Adipocyte (in vitro differentiated cells): ENCODE results near the gene MSANTD7.
"Not testable (repeated sequence)": the region's sequence is repeated elsewhere in the genome, so short reads cannot be mapped to it uniquely, and the experiment has no call there.

Source experiments
- DNase-seq: peaks from one replicate; pipeline ENCODE4 v3.0.0-alpha.2; 2015; ENCODE audit warnings: low read depth
- H3K27me3 ChIP-seq: replicated peaks from 2 replicates; pipeline ENCODE4 v1.7.0; 2013; ENCODE audit warnings: mild to moderate bottlenecking, low read length, moderate library complexity; ENCODE audit not compliant: control insufficient read depth, insufficient read depth
- H3K36me3 ChIP-seq: 2 replicates; pipeline ENCODE4 v1.7.0; 2013; ENCODE audit warnings: low read length, mild to moderate bottlenecking, moderate library complexity; ENCODE audit not compliant: control insufficient read depth, insufficient read depth, severe bottlenecking
- H3K4me1 ChIP-seq: 2 replicates; pipeline ENCODE4 v1.7.0; 2013; ENCODE audit warnings: mild to moderate bottlenecking, low read length, moderate library complexity; ENCODE audit not compliant: control insufficient read depth, insufficient read depth
- H3K4me3 ChIP-seq: 2 replicates; pipeline ENCODE4 v1.7.0; 2013; ENCODE audit warnings: mild to moderate bottlenecking, low read length, moderate library complexity
- H3K9ac ChIP-seq: 2 replicates; pipeline ENCODE4 v1.7.0; 2013; ENCODE audit warnings: mild to moderate bottlenecking, low read length, moderate library complexity
- H3K9me3 ChIP-seq: 2 replicates; pipeline ENCODE4 v1.7.0; 2013; ENCODE audit warnings: mild to moderate bottlenecking, low read length, moderate library complexity; ENCODE audit not compliant: control insufficient read depth

The MSANTD7 gene

GRCh38 chr10:14837757-14838581 is at the start of gene MSANTD7, which contains the start of the genes CDNF and HSPA14:
Gene MSANTD7 (plus strand): TSS chr10:14838306. CDS start chr10:14842285, 3,979 bp downstream.
Gene CDNF (minus strand): TSS chr10:14838037. CDS start chr10:14837946, 91 bp downstream.
Gene HSPA14 (plus strand): TSS chr10:14838306. CDS start chr10:14838403, 97 bp downstream.
- DNase-seq: peak; percentile 100
- peaks cover 13% of the 10 kb centered on the region for H3K4me1 ChIP-seq
- H3K9me3 ChIP-seq: no peaks in the 10 kb centered on the region
- H3K9ac ChIP-seq: peak within 1 kb of the TSS; percentile 98
- no peaks in the 10 kb centered on the region for H3K27me3 ChIP-seq
- H3K36me3 ChIP-seq: peaks cover 31% of the 10 kb centered on the region
- H3K4me3 ChIP-seq: peak within 1 kb of the TSS; percentile 97

- Histone ChIP-seq H3K4me1 (no peaks in the 10 kb centered on the region), H3K36me3 (no peaks in the 10 kb centered on the region), H3K9ac (no peak overlapping the region), H3K27me3 (peaks cover 25% of the 10 kb centered on the region), H3K4me3 (no peak overlapping the region), H3K9me3 (peaks cover 6% of the 10 kb centered on the region)
- DNase-seq: peak; percentile 6
These were observed 39.5 kb upstream of the MSANTD7 start for GRCh38 chr10:14798636-14799035.

GRCh38 chr10:14800397-14800796 is 37.7 kb upstream of the MSANTD7 start:
- Histone ChIP-seq H3K27me3 (peaks cover 25% of the 10 kb centered on the region), H3K36me3 (no peaks in the 10 kb centered on the region), H3K9ac (no peak overlapping the region), H3K9me3 (peaks cover 6% of the 10 kb centered on the region), H3K4me3 (no peak overlapping the region), H3K4me1 (no peaks in the 10 kb centered on the region)
- no peak for DNase-seq

- Histone ChIP-seq H3K36me3 (no peaks in the 10 kb centered on the region), H3K9me3 (peaks cover 6% of the 10 kb centered on the region), H3K9ac (no peak overlapping the region), H3K4me1 (no peaks in the 10 kb centered on the region), H3K27me3 (peaks cover 25% of the 10 kb centered on the region), H3K4me3 (no peak overlapping the region)
- no peak for DNase-seq
These were observed 36.4 kb upstream of the MSANTD7 start for GRCh38 chr10:14801723-14802122.

- Histone ChIP-seq H3K9ac (no peak overlapping the region), H3K36me3 (no peaks in the 10 kb centered on the region), H3K4me3 (no peak overlapping the region), H3K9me3 (peaks cover 6% of the 10 kb centered on the region), H3K27me3 (peaks cover 25% of the 10 kb centered on the region), H3K4me1 (no peaks in the 10 kb centered on the region)
- no peak for DNase-seq
These were observed 34.3 kb upstream of the MSANTD7 start for GRCh38 chr10:14803827-14804226.

GRCh38 chr10:14806318-14806717 is 31.8 kb upstream of the MSANTD7 start:
- Histone ChIP-seq H3K4me1 (no peaks in the 10 kb centered on the region), H3K36me3 (no peaks in the 10 kb centered on the region), H3K4me3 (no peak overlapping the region), H3K27me3 (peaks cover 10% of the 10 kb centered on the region), H3K9me3 (peaks cover 6% of the 10 kb centered on the region), H3K9ac (no peak overlapping the region)
- no peak for DNase-seq

- no peaks in the 10 kb centered on the region for H3K36me3 ChIP-seq
- H3K9me3 ChIP-seq: no peaks in the 10 kb centered on the region
- H3K9ac ChIP-seq: no peak overlapping the region
- no peaks in the 10 kb centered on the region for H3K27me3 ChIP-seq
- H3K4me1 ChIP-seq: no peaks in the 10 kb centered on the region
- no peak for DNase-seq
- H3K4me3 ChIP-seq: no peak overlapping the region
These were observed 26.8 kb upstream of the MSANTD7 start for GRCh38 chr10:14810969-14811953.

- H3K9ac ChIP-seq: no peak overlapping the region
- no peak for DNase-seq
- H3K36me3 ChIP-seq: no peaks in the 10 kb centered on the region
- H3K9me3 ChIP-seq: no peaks in the 10 kb centered on the region
- H3K4me3 ChIP-seq: no peak overlapping the region
- H3K4me1 ChIP-seq: no peaks in the 10 kb centered on the region
- no peaks in the 10 kb centered on the region for H3K27me3 ChIP-seq
These were observed 25.8 kb upstream of the MSANTD7 start for GRCh38 chr10:14812271-14812670.

GRCh38 chr10:14815681-14816080 is 22.4 kb upstream of the MSANTD7 start:
- H3K4me3 ChIP-seq: no peak overlapping the region
- no peaks in the 10 kb centered on the region for H3K27me3 ChIP-seq
- H3K36me3 ChIP-seq: no peaks in the 10 kb centered on the region
- H3K9me3 ChIP-seq: no peaks in the 10 kb centered on the region
- H3K4me1 ChIP-seq: no peaks in the 10 kb centered on the region
- DNase-seq: peak; percentile 5
- H3K9ac ChIP-seq: no peak overlapping the region

GRCh38 chr10:14816717-14817116 is 21.4 kb upstream of the MSANTD7 start:
- not testable (repeated sequence) for H3K27me3 ChIP-seq, H3K4me1 ChIP-seq, H3K4me3 ChIP-seq, H3K9me3 ChIP-seq, DNase-seq, H3K36me3 ChIP-seq, H3K9ac ChIP-seq
